HL-60/S4 treated with retinoic acid at 250 ng/mL for 4 days and 3 days (cell line): Measurements from ENCODE around the gene MPO.

ENCODE experiments used
- in situ Hi-C: fragments of 300-500 bp; cut with MboI; formaldehyde crosslinking; loops from 2 replicates; pipeline ENCODE4 v1.7.0; 2022; ENCODE audit warnings: low sequenced_read_pairs

The MPO gene

GRCh38 chr17:58307468-58308172 is 26.9 kb upstream of the MPO start:
- in situ Hi-C loops, result no loop called here

DNA sequence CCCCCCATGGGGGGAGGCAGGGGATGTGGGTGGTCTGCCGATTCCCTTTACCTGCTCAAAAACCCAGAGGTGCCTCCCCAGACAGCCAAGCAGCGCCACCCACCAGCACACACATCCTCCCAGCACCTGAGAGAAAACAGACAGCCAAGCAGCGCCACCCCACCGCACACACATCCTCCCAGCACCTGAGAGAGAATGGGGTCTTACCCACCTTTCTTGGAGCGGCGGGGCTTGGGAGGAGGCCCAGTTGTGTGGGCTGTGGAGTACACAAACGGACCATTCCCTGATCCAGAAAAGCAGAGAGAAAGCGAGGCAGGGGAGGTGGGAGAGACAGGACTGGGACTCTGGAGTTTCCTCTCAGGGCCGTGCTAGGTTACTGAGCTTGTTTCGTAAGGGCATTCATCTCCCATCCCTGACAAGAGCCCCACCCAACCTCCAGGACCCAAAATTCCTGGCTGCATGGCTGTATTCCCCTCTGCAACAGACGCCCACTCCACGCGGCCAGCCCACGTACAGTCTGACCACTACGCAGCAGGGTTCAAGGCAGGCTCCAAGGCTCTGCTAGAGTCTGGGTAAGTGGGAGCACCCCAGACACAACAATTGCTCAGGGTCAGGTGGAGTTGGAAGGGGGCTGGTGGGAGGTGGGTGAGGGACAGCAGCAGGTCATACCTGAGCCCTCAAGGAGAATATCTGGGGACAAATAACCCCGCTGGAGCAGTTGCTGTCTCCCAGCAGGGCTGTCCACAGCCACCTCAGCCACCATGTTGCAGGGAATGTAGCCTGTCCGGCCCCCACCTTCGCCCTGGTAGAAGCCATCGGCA is 25.6 kb upstream of the MPO start:
- in situ Hi-C loops, result no loop called here

GRCh38 chr17:58305626-58306025 is 24.9 kb upstream of the MPO start:
- in situ Hi-C loops, result no loop called here

- in situ Hi-C loops, result no loop called here
These were observed 24.2 kb upstream of the MPO start for GRCh38 chr17:58304750-58305486.

- in situ Hi-C loops, result no loop called here
These were observed 23.4 kb upstream of the MPO start for GRCh38 chr17:58303971-58304749.

- in situ Hi-C loops, result no loop called here
These were observed 22.3 kb upstream of the MPO start for GRCh38 chr17:58302919-58303585.

DNA sequence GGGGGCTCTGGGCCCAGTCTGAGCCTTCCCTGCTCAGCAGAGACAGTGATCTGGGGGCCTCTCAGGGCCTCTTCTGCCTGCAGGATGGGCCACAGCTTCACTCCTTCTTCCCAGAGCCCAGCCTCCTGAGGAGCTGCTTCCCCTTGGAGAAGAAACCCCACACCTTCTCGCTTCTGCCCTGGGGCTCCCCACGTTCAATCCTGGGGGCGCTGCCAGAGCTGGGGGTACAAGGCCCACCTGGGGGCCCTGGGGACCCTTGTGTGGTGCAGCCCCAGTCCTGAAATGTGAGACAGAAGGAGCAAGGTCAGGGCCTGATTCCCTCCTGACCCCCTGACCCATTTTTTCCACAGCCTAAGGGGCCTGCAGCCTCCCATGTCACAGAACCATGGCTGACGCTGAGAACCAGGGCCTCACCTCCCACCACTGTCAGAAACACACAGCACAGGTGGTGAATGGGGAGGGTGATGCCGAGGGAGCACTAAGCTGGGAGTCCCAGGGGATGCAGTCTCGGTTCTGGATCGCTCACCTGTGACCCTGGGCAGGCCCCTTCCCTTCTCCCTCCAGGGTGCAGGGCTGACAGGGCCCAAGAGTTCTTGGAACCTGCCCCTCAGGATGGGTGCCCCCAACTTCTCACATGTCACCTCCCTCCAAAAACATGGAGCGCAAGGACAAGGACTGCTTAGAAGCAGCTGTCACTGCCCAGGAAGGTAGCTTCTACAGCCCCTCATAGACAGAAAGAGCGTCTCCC is 21.6 kb upstream of the MPO start:
- in situ Hi-C loops, result no loop called here

DNA sequence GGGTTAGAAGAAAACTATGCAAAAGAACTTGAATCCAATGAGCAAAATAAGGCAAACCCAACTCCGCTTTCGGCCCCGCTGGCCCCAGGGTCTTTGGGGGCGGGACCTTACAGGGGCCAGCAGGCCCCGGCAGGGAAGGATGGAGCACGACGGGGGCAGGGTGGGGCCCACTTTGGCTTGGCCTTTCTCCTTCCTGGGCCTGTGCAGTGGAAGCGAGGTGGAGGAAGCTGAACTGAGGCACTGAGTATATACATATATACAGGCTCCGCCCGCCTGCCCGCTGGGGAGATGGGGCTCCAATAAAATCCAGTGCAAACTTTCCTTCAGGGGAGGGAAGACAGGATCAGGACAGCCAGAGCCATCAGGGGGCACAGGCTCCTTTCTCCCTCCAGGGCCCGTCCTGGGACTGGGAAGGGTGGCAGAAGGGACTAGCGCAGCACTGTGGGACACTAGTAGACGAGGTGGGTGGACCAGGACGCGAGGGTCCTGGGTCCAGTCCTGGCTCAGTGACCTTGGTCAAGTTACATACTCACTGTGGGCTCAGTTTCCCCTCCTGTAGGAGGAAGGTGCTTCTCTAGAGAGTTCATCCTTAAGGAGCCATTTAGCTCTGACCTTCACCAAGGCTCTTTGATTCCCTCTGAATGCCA is 20.9 kb upstream of the MPO start:
- in situ Hi-C loops, result no loop called here

DNA sequence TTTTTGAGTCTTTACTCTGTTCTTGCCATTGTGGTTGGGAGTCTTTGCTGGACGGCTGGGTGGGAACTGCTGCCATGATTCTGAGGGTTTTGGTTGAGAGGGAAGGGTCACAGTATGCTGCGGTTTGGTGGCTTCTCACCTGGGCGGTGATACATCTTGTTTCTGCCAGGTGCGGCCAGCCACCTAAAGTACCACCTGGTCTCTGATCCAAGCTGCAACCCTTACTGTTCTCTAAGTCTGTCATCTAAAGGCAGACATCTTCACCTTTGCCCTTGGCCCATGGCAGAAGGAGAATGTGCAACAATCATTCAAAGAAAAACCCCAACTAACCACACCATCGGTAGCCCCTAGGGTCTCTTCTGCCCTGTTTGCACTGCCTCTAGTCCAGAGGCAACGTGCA is 19.6 kb upstream of the MPO start:
- in situ Hi-C loops, result no loop called here

DNA sequence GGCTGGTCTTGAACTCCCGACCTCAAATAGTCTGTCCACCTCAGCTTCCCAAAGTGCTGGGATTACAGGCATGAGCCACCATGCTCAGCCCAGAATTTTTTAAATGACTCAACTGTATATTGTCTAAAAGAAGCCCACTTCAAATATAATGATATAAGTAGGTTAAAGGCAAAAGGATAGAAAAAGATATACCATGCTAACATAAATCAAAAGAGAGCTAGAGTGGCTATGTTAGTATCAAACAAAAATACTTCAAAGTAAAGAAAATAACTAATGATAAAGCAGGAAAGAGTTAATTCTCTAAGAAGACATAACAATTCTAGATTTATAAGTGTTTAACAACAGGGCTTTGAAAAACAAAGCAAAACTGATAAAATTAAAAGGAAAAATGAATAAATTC is 13.3 kb upstream of the MPO start:
- in situ Hi-C loops, result no loop called here

GRCh38 chr17:58291246-58291645 is 10.5 kb upstream of the MPO start:
- in situ Hi-C loops, result no loop called here

DNA sequence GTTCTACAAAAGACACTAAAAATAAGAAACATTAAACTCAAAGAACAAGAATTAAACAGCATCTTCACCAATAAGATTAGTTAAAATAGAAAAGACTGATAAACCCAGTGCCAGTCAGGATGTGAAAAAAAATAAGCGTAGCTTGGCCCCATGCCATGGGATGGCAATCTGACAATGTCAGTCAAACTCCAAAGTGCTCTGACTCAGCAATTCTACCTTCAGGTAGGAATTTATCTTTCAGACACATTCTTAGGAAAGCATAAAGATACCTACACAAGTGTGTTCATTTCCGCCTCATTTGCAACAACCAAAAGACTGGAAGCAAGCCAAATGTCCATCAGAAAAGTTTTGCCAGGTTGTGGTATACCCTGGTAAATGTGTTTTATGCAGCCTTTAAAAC is 9.1 kb upstream of the MPO start:
- in situ Hi-C loops, result no loop called here

GRCh38 chr17:58285422-58285810 is 4.7 kb upstream of the MPO start:
- in situ Hi-C loops, result no loop called here

- in situ Hi-C loops, result no loop called here
These were observed 4.1 kb upstream of the MPO start for GRCh38 chr17:58284613-58285421.

- in situ Hi-C loops, result no loop called here
These were observed 3.2 kb upstream of the MPO start for GRCh38 chr17:58283674-58284612.

GRCh38 chr17:58282442-58282841 is 1.7 kb upstream of the MPO start:
- in situ Hi-C loops, result no loop called here

DNA sequence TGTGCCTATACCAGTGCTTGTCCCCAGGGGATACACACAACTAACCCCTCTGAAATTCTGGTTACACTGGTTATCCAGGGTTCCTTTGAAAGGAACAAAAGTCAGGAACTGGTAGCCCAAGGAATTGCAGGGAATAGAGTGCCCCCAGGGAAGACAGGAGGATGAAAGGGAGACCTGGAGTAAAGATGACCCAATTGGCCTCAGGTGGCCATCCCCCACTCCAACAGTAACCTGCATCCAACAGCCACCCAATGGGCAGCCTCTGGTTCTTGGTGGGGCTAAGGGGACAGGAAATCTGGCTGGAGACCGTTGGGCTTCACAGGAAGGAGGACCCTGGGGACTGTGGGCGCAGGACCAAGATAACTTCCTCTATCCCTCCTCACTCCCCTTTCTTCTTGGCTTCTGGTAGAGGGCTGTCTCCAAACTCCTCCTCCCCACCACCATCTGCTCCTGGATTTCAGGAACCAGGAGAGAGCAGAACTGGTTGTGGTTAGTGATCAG is 826 bp upstream of the MPO start:
- in situ Hi-C loops, result no loop called here
